Suprapubic skin (tissue), 4 donors: Measurements from ENCODE around the gene TAS1R1.

Source experiments
- POLR2A ChIP-seq, 2 donors: fragments of 450-650 bp; IDR thresholded peaks; one replicate each; pipeline ENCODE4 v1.6.1; 2017; ENCODE audit warnings: antibody characterized with exemption in 2 of 2, mild to moderate bottlenecking in 2 of 2, moderate library complexity in 2 of 2
- POLR2AphosphoS5 ChIP-seq, 3 donors: sonication (generic); formaldehyde crosslinking; IDR thresholded peaks; one replicate each; pipeline ENCODE4 v1.6.1; 2017; ENCODE audit warnings: antibody characterized with exemption in 3 of 3
- TF ChIP-seq, protein P1 (sequence below), 2 donors: fragments of 200-600 bp in 1 of 2; fragments of 450-650 bp in 1 of 2; sonication (generic) in 1 of 2; IDR thresholded peaks; one replicate each; pipeline ENCODE4 v1.5.1; 2016 to 2019; ENCODE audit warnings: antibody characterized with exemption in 2 of 2, mild to moderate bottlenecking in 1 of 2, moderate library complexity in 1 of 2

DNA sequence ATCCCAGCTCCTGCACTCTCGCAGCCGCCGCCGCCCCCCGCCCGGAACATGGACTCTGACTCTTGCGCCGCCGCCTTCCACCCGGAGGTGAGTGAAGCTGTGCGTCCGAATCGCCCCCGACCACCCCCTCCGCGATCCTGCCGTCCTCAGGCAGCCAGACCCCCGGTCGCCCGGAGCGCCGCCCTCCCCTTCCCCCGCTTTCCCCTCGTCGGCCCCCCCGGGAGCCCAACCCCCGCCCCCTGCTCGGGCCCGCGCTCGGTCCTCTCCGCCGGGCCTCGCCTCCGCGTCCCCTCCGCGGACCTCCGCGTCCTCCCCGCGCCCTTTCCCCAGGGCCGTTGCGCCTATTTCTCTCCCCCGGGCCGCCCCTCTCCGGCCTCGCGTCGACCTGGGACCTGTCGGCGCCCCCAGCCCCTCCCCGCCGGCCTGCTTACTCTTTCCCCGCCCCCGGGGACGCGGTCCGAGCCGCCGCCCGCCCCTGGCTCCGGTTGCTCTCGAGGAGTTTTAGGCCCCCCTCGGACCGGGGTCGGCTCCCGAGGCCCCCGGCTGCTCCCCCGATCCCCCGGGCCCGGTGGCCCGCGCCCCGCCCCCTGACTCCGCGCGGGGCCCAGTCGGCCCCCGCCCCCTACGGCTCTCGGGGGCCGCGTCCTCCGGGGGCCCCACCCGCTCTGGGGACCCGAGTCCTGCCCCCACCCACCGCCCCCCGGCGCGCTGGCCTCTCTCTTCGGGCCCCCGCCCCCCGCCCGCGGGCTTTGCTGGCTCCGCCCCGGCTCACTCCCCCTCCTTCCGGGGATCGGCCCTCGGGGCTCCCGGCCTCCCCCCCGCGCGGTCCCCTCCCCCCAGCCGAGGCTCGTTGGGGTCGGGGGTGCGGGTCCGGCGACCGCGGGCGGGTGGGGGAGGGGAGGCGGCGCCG is 59.2 kb downstream of the TAS1R1 start:
- TF ChIP-seq, protein P1, sequence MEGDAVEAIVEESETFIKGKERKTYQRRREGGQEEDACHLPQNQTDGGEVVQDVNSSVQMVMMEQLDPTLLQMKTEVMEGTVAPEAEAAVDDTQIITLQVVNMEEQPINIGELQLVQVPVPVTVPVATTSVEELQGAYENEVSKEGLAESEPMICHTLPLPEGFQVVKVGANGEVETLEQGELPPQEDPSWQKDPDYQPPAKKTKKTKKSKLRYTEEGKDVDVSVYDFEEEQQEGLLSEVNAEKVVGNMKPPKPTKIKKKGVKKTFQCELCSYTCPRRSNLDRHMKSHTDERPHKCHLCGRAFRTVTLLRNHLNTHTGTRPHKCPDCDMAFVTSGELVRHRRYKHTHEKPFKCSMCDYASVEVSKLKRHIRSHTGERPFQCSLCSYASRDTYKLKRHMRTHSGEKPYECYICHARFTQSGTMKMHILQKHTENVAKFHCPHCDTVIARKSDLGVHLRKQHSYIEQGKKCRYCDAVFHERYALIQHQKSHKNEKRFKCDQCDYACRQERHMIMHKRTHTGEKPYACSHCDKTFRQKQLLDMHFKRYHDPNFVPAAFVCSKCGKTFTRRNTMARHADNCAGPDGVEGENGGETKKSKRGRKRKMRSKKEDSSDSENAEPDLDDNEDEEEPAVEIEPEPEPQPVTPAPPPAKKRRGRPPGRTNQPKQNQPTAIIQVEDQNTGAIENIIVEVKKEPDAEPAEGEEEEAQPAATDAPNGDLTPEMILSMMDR (IDR thresholded peaks at IDR 0.05) = no peak
- TF ChIP-seq POLR2A (IDR thresholded peaks at IDR 0.05) (no peak), POLR2AphosphoS5 (IDR thresholded peaks at IDR 0.05) (no peak)
